ENCODE measurements around the gene GRK5.

Gene GRK5

GRCh38 chr10:119337223-119337622, 129.9 kb downstream of the GRK5 start:
- no peaks in the 10 kb centered on the region for H3K9me3 ChIP-seq (ENCODE audit: insufficient read depth, low read length)
- no peaks in the 10 kb centered on the region for H4K20me1 ChIP-seq (ENCODE audit: insufficient read depth, low read length)
- no peaks in the 10 kb centered on the region for H3K27me3 ChIP-seq (ENCODE audit: low read depth, low read length)
- H3K36me3 ChIP-seq (replicated peaks; ENCODE audit: low read depth, low read length) = no peaks in the 10 kb centered on the region
- no peak overlapping the region for H3K4me2 ChIP-seq (ENCODE audit: low read length)
- no peak overlapping the region for H3K27ac ChIP-seq (ENCODE audit: low read length)
- TF ChIP-seq EZH2phosphoT487 (IDR thresholded peaks at IDR 0.05; ENCODE audit: low read depth) (no peak), CTCF (IDR thresholded peaks at IDR 0.05; ENCODE audit: low read depth, low read length) (no peak)
- no peak overlapping the region for H2AFZ ChIP-seq (ENCODE audit: low read depth, low read length)
- no peaks in the 10 kb centered on the region for H3K79me2 ChIP-seq (ENCODE audit: low read length)
- no peak overlapping the region for H3K4me3 ChIP-seq (ENCODE audit: low read length)
- H3K4me1 ChIP-seq (ENCODE audit: low read length) = no peaks in the 10 kb centered on the region
- H3K9ac ChIP-seq (ENCODE audit: low read length) = no peak overlapping the region

GRCh38 chr10:119337796-119338432, 130.5 kb downstream of the GRK5 start:
- no peak overlapping the region for H3K4me2 ChIP-seq (ENCODE audit: low read length)
- H3K9me3 ChIP-seq (ENCODE audit: insufficient read depth, low read length) = no peaks in the 10 kb centered on the region
- H3K9ac ChIP-seq (ENCODE audit: low read length) = no peak overlapping the region
- H2AFZ ChIP-seq (ENCODE audit: low read depth, low read length) = no peak overlapping the region
- H4K20me1 ChIP-seq (ENCODE audit: insufficient read depth, low read length) = no peaks in the 10 kb centered on the region
- TF ChIP-seq EZH2phosphoT487 (IDR thresholded peaks at IDR 0.05; ENCODE audit: low read depth) (no peak), CTCF (IDR thresholded peaks at IDR 0.05; ENCODE audit: low read depth, low read length) (no peak)
- no peak overlapping the region for H3K27ac ChIP-seq (ENCODE audit: low read length)
- no peaks in the 10 kb centered on the region for H3K36me3 ChIP-seq (replicated peaks; ENCODE audit: low read depth, low read length)
- no peaks in the 10 kb centered on the region for H3K4me1 ChIP-seq (ENCODE audit: low read length)
- H3K27me3 ChIP-seq (ENCODE audit: low read depth, low read length) = no peaks in the 10 kb centered on the region
- H3K79me2 ChIP-seq (ENCODE audit: low read length) = no peaks in the 10 kb centered on the region
- H3K4me3 ChIP-seq (ENCODE audit: low read length) = no peak overlapping the region

GRCh38 chr10:119339109-119339508, 131.7 kb downstream of the GRK5 start:
- no peaks in the 10 kb centered on the region for H3K4me1 ChIP-seq (ENCODE audit: low read length)
- no peaks in the 10 kb centered on the region for H3K27me3 ChIP-seq (ENCODE audit: low read depth, low read length)
- no peak overlapping the region for H3K4me2 ChIP-seq (ENCODE audit: low read length)
- H2AFZ ChIP-seq (ENCODE audit: low read depth, low read length) = no peak overlapping the region
- no peaks in the 10 kb centered on the region for H3K36me3 ChIP-seq (replicated peaks; ENCODE audit: low read depth, low read length)
- H3K27ac ChIP-seq (ENCODE audit: low read length) = no peak overlapping the region
- H4K20me1 ChIP-seq (ENCODE audit: insufficient read depth, low read length) = no peaks in the 10 kb centered on the region
- H3K9me3 ChIP-seq (ENCODE audit: insufficient read depth, low read length) = no peaks in the 10 kb centered on the region
- H3K9ac ChIP-seq (ENCODE audit: low read length) = no peak overlapping the region
- H3K4me3 ChIP-seq (ENCODE audit: low read length) = no peak overlapping the region
- no peak for TF ChIP-seq CTCF (IDR thresholded peaks at IDR 0.05; ENCODE audit: low read depth, low read length)
- TF ChIP-seq EZH2phosphoT487 (IDR thresholded peaks at IDR 0.05; ENCODE audit: low read depth) = no peak
- H3K79me2 ChIP-seq (ENCODE audit: low read length) = no peaks in the 10 kb centered on the region

- Histone ChIP-seq H3K27ac (ENCODE audit: low read length) (no peak overlapping the region), H3K9me3 (ENCODE audit: insufficient read depth, low read length) (no peaks in the 10 kb centered on the region), H3K79me2 (ENCODE audit: low read length) (no peaks in the 10 kb centered on the region), H3K9ac (ENCODE audit: low read length) (no peak overlapping the region), H3K36me3 (replicated peaks; ENCODE audit: low read depth, low read length) (no peaks in the 10 kb centered on the region), H3K4me3 (ENCODE audit: low read length) (no peak overlapping the region), H3K4me2 (ENCODE audit: low read length) (no peak overlapping the region), H3K27me3 (ENCODE audit: low read depth, low read length) (no peaks in the 10 kb centered on the region), H2AFZ (ENCODE audit: low read depth, low read length) (no peak overlapping the region), H4K20me1 (ENCODE audit: insufficient read depth, low read length) (no peaks in the 10 kb centered on the region), H3K4me1 (ENCODE audit: low read length) (no peaks in the 10 kb centered on the region)
- TF ChIP-seq CTCF (IDR thresholded peaks at IDR 0.05; ENCODE audit: low read depth, low read length) = no peak
- no peak for TF ChIP-seq EZH2phosphoT487 (IDR thresholded peaks at IDR 0.05; ENCODE audit: low read depth)
Observed at GRCh38 chr10:119340893-119341458, 133.6 kb downstream of the GRK5 start.

All from OCI-LY3 (cell line).